GM18505 (cell line): ENCODE results near the gene RNLS.
"Not testable (repeated sequence)": the region's sequence is repeated elsewhere in the genome, so short reads cannot be mapped to it uniquely, and the experiment has no call there.

Experiments used
- ATAC-seq: cut with Tn5 transposase; IDR thresholded peaks from one replicate; pipeline ENCODE4 v1.9.1; 2021; ENCODE audit not compliant: unreplicated experiment
- POLR2A ChIP-seq: IDR thresholded peaks from 4 replicates; pipeline ENCODE4 v1.6.1; 2011; ENCODE audit warnings: borderline replicate concordance; ENCODE audit not compliant: insufficient read depth, insufficient read length; ENCODE audit errors: extremely low read depth

RNLS gene

DNA sequence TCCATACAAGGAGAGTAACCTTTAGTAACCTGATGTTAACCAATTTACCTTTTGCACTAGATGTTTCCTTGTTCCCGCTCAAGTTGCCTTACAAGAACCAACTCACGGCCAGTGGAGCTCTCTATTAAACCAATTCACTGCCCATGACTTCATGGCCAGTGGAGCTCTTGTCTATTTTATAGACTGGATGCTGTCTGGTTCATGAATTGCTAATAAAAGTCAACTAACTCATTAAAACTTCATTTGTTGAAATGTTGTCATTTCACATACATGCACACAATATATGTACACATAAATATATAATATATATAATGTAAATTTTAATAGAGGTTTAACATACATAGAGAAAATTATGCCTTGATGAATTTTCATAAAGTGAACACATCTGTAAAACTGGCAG, 216.3 kb downstream of the RNLS start:
- ATAC-seq, result no peak

DNA sequence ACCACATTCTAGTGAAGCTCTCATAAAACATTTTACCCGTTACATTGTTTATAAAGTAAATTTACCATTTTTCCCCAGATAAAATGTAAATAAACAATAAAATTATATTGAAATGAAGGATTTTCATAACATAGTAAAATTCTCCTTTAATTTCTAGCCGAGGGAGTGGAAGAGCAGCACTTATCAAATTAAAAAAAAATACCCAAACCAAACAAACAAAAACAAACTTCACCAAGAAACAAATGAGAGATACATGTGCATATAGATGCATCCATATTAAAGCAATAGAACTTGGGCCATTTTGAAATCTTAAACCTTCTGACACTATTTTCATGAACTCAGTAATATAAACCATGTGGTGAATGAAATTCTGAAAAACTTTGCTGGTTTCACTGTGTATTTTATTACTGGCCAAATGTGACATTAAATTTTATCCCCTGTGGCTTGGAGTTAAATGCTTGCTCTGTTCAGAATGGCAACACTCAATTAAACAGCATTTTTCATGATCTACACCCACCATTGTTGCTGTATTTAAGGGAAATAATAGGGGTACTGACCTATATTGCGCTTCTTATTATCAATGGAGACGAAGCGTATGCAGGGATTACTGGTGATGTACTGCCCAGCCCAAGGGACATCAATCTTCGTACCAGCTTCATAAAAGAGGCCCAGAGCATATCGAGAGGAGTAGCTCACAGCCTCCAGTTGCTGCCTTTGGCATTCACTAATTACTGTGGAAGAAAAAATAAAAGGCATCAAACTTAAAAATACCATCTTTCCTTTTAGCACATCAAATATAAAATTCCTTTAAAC, 220.9 kb downstream of the RNLS start:
- no peak for TF ChIP-seq POLR2A
- ATAC-seq, result no peak

More for the DNA sequence above, 216.3 kb downstream of the RNLS start:
- no peak for TF ChIP-seq POLR2A

DNA sequence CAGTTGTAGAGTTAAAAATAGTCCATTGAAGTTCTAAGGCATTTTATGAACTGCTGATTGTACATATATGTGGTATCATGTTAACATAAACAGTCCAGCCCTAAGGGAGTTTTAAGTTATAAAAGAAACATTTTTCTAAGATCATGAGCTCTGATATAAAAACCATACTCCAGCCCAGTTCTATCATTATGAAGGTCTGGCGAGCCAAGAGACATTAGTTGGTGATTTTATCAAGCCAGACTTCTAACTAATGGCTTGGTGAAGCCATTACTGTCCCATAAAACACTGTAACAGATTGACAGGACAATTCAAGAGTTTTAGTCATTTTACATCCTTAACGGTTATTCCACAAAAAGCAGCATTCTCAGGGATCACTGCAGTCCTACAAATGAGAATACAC, 221.6 kb downstream of the RNLS start:
- no peak for TF ChIP-seq POLR2A
- ATAC-seq, result no peak

DNA sequence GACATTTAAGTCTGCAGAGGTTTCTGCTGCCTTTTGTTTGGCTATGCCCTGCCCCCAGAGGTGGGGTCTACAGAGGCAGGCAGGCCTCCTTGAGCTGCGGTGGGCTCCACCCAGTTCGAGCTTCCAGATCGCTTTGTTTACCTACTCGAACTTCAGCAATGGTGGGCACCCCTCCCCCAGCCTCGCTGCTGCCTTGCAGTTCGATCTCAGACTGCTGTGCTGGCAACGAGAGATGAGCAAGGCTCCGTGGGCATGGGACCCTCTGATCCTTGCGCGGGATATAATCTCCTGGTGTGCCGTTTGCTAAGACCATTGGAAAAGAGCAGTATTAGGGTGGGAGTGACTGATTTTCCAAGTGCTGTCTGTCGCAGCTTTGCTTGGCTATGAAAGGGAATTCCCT, 227.4 kb downstream of the RNLS start:
- ATAC-seq, result not testable (repeated sequence)

DNA sequence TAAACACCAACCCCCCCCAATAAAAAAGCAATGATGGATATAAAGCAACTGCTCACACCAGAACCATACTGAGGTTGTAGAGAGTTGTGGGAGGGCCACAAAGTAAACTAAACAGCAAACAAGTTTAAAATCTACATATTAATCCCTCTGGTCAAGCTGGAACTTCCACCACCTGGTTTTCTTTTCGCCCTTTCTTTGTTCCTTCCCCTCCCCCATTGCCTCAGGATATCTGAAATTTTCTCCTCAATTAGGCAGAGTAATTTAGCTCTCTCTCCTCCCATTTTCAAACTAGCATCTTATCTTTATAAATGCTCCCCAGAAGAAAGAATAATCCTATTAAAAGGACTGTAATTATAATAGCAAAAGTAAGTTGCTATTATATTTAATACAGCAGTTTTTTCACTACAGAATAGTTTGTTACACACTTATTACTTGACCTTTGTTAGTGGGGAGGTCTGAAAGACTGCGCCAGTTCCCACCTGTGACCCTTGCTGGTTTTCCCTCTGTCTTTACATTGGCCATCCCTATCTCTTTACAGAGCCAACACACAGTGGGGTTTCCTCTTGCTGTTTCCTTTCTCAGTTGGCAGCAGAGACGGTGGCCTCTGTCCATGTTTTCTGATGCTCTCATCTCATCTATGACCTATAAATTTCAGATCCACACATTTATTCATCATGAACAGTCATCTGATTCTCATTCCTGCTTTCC, 235.4 kb downstream of the RNLS start:
- no peak for ATAC-seq
- no peak for TF ChIP-seq POLR2A

DNA sequence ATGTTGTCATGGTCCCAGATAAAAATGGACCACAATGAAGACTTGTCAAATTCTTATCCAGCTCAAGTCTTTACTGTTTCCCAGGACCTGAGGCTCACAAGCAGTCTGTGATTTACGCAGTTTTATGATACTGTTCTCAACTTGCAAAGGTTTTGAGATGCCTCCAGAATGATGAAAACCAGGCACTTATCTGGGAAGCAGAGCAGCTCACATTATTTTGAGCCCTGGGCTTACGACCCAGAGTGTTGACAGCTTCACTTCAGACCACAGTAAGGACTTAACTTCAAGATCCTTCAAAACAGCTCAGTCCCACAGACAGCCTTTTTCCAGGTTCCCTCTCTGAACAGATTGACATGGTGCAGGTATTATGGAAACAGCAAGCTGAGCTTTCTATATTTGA, 236.1 kb downstream of the RNLS start:
- TF ChIP-seq POLR2A, result no peak
- no peak for ATAC-seq

DNA sequence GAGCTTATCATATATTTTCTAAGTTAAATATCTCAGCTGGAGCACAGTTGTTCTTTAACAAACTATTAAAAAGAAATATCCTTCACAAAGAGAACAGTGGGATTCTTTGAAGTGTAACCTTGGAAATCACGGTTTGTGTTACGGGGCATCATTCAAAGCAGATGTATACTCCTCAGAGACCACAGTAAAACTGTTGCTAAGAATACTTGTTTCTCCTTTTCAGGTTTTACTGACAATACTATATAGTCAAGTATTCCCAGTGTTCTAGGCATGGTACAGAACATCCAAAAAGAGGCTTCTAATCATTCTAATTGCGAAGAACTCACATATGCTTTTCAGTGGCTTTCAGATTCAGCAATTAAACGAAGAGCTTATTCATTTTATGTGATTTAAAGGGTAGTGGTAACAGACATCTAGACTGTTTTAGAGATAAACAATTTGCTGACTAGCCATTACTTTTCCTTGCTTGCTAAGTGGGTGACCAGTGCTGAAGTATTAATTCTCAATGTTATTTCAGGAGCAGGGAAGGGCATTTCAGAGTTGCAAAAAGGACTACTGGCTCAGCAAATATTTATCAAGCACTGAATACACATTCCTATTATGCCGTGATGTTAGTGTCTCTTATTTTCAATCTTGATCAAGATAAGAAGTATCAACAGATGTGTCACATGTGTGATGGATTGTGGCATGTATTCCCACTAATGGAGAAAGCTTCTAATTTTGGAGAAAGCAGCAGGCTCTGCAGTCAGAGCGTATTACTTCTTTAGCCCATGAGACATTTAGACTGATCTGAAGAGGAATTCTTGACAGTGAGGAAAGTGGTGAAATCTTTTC, 236.8 kb downstream of the RNLS start:
- no peak for TF ChIP-seq POLR2A
- no peak for ATAC-seq

DNA sequence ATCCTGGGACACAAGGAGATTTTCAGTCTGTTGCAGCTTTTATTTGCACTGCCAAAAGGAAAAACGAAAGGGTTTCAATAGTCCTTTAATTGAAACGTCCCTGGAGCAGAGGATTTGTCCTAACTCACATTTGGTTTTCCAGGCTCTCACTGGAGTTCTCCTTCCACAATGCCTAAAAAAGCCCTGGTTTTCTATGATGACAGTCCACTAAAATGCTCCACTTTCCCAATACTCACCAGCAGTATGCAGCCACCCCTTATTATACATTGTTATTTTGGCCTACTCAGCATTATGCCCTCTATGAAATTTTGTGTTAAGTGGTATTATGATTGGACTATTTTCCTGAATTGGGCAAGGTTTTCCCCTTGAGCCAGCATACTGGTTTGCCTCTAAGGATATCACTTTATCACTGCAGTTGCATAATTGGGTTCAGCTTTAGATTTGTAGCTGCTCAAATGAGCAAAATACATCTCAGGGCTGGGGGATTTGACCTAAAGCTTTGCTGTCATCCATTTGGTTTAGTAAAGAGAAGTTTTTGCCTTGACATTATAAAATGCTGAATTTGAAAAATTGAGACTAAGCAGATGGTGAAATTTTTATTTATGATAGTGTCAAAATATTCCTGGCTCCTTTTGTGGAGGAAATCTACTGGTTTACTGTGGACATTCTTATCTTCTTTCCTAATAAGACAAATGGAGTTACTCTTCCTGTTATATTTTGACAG, 239.2 kb downstream of the RNLS start:
- no peak for ATAC-seq
- TF ChIP-seq POLR2A, result no peak

DNA sequence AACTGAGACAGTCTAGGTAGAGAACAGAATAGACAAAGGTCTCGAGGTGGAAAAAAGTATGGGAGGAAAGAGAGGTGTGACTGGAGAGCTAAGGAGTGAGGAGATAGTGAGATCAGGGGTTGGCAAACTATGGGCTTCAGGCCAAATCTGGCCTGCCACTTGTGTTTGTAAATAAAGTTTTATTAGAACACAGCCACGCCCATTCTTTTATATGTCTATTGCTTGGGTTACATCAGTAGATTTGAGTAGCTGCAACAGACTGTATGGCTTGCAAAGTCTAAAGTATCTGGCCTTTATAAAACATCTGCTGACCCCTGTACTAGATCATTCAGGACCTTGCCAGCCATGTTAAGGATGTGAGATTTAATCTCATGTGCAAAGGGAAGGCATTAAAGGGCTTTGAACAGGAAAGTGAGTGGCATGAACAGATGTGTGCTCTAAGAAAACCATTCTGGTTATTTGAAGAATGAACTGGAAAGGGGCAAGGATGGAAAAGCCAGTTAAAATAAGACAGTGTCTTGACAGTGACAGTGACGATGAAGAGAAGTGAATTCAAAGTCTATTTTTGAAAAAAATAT, 240.3 kb downstream of the RNLS start:
- ATAC-seq, result no peak
- TF ChIP-seq POLR2A, result no peak

DNA sequence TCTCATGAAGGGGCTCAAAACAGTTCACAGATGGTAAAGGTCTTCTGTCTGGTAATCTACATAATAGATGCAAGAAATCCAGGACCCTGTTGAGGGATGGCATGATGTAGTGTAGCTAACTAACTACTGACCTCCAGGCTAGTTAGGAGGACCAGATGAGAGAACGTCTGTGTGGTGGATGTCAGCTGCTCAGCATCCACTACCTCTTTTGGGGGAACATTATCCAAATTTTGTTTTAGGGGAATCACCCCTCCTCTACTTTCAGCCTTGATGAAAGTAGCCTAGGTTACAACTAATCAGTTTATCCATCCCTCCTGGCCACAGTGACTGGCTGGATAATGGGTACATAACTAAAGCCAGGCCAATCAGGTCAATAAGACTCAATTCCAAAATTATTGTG, 246.0 kb downstream of the RNLS start:
- no peak for TF ChIP-seq POLR2A
- ATAC-seq, result no peak

DNA sequence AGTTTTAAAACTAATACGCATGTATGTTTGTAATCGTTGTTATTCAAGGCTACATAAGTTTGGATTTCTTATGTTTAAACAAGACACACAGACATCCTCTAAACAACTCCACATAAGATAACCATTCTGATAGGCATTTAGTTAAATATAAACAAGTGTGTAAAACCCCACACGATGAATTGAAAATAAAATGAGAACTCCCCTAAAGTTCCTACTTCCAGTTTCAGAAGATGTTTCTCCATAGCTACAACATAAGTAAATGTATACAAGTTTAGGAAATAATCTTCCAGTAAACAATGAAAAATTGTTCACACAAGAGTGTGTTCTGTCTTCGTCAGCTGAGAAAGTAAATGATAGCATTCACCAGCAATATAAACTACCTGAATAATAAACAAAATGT, 246.8 kb downstream of the RNLS start:
- ATAC-seq, result no peak
- no peak for TF ChIP-seq POLR2A

DNA sequence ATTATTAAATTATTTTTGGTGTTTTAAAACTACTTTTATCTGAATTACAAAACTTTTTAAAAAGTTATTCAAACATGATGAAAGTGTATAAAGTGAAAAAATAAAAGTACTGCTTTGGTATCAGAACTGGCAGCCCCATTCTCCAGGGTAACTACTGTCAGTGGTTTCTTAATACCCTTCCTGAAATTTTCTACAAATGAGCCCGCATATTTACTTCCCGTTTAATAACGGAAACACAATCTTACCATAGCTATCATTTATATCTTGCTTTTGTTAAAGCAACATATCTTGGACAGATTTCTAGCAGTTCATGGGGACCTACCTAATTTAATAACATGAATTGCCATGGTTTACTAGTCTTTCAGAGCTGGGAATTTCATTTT, 249.9 kb downstream of the RNLS start:
- ATAC-seq, result no peak
- no peak for TF ChIP-seq POLR2A
